Brain microvascular endothelial cell (primary cell): Measurements from ENCODE around the gene PPIL1.

Experiments
- DNase-seq: peaks from one replicate; pipeline ENCODE4 v3.0.0-alpha.2; 2020
- H3K27ac ChIP-seq: fragments of 250-450 bp; sonication (Bioruptor Pico); 2 replicates; pipeline ENCODE4 v1.5.1; 2020; ENCODE audit warnings: mild to moderate bottlenecking, moderate library complexity
- H3K27me3 ChIP-seq: fragments of 250-450 bp; sonication (Bioruptor Pico); replicated peaks from 2 replicates; pipeline ENCODE4 v1.5.1; 2020; ENCODE audit warnings: mild to moderate bottlenecking
- H3K36me3 ChIP-seq: fragments of 250-450 bp; sonication (Bioruptor Pico); replicated peaks from 2 replicates; pipeline ENCODE4 v1.5.1; 2020; ENCODE audit warnings: mild to moderate bottlenecking
- H3K4me3 ChIP-seq: 2 replicates; pipeline ENCODE4 v1.5.1; 2011; ENCODE audit warnings: low read depth, mild to moderate bottlenecking, control low read depth, low read length, moderate library complexity
- in situ Hi-C: cut with HindIII; loops from 2 replicates; pipeline ENCODE4 v1.10.0; 2017; ENCODE audit warnings: low sequenced_read_pairs, low pct_ligation_motif_present
- TF ChIP-seq, protein P1 (sequence below): IDR thresholded peaks from 2 replicates; pipeline ENCODE4 v1.5.1; 2011; ENCODE audit warnings: low read depth, mild to moderate bottlenecking, moderate library complexity, low read length, control low read depth, inconsistent platforms; ENCODE audit errors: missing control alignments

The PPIL1 gene

DNA sequence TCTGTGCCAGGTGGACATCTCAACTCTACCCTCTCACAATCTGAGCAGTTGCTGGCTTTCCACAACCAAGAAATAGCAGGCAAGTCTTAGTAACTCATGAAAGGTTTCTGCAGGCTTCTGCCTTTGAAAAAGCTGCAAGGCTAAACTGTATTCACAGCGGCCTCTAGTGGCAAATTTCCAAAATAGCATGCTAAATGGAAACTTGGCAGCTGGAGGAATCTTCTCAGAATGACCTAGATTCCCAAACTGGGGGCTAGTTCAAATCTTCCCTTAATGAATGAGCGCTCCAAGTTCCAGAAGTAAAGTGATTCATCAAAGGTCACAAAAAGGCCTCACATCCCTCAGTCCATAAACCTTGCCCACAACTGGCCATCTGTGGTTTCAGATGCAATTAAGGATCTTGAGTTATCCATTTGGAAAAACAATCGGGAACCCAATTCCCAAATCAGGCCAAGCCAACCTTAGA lies 23.4 kb downstream of the PPIL1 start:
- Histone ChIP-seq H3K27ac (no peak overlapping the region), H3K4me3 (no peak overlapping the region), H3K36me3 (peaks cover 2% of the 10 kb centered on the region), H3K27me3 (no peaks in the 10 kb centered on the region)
- TF ChIP-seq, protein P1, sequence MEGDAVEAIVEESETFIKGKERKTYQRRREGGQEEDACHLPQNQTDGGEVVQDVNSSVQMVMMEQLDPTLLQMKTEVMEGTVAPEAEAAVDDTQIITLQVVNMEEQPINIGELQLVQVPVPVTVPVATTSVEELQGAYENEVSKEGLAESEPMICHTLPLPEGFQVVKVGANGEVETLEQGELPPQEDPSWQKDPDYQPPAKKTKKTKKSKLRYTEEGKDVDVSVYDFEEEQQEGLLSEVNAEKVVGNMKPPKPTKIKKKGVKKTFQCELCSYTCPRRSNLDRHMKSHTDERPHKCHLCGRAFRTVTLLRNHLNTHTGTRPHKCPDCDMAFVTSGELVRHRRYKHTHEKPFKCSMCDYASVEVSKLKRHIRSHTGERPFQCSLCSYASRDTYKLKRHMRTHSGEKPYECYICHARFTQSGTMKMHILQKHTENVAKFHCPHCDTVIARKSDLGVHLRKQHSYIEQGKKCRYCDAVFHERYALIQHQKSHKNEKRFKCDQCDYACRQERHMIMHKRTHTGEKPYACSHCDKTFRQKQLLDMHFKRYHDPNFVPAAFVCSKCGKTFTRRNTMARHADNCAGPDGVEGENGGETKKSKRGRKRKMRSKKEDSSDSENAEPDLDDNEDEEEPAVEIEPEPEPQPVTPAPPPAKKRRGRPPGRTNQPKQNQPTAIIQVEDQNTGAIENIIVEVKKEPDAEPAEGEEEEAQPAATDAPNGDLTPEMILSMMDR = peak; percentile 84
- in situ Hi-C loops = no loop called here
- peak; percentile 71 for DNase-seq

DNA sequence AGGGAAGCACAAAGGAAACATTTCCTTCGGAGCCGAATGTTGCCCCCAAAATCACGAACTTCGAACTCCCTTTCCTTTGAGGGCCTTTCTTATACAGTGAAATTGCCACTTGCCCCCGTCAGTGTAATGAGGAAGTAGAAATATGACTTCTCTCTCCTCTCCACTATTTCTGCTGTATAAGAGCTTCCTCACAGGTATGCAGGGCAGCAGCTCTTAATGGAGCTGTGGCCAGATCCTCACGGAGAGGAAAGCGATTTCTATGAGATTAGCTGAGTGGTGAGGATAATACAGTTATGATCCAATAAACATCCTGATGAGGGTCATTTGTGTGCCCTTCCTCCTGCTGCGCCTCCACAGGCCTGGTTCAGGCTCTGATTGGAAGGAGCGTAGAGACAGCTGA lies 24.6 kb downstream of the PPIL1 start:
- TF ChIP-seq, protein P1 = no peak
- Histone ChIP-seq H3K4me3 (no peak overlapping the region), H3K27ac (no peak overlapping the region), H3K36me3 (no peaks in the 10 kb centered on the region), H3K27me3 (no peaks in the 10 kb centered on the region)
- no peak for DNase-seq
- in situ Hi-C loops = no loop called here

DNA sequence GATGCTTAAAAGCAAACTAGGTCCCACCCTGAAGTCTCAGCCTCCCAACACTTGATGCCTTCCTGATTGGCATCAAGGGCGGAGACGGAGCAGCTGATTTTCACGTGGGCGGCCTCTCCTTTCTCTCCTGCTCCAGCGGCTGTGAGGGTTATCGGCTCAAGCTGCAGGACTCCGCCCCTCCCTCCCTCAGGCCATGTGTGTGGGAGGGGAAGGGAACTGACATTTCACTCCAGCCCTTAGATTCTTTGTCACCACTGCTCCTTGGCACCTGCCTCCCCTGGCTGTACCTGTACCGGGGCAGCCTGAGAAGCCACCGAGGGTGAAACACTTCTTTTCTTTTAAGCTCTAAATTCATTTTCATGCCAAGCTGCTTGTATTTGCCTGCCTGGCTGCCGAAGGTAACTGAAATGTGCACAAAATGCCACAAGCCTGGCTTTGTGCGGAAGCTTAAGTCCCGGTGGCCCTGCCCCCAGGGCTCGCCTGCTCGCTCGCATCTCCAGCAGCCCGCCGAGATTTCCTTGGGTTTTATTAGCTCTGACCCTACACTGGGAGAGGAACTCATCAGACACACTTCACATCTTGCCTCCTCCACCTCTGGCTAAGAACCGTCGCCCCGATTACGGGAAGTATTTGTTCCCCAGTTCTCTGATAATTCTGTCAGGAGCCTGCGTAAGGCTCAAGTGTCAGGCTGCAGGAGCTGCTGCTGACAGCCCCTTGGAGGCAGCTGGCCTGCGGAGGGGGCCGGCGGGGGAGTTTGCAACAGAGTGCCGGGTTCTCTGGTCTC lies 25.8 kb downstream of the PPIL1 start:
- no peak overlapping the region for H3K27ac ChIP-seq
- DNase-seq = no peak

DNA sequence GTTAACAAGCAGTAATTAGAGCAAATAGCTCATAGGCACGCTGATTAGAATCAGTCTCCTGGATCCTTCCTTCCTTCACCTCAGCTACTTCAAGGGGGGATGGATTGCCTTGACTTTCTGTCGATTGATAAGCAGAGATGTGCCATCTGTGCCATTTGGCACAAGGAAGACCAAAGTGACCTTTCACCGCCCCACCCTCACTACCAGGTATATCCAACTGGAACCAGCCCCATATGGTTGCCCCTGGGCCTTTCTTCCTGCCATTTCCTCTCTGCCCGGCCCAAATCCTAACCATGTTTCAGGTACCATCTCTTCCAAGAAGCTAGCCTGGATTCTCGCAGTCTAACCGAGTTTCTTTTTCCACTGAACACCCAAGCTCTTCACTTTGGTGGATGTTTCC lies 26.6 kb downstream of the PPIL1 start:
- Histone ChIP-seq H3K4me3 (no peak overlapping the region), H3K36me3 (no peaks in the 10 kb centered on the region), H3K27ac (no peak overlapping the region), H3K27me3 (no peaks in the 10 kb centered on the region)
- TF ChIP-seq, protein P1 = no peak
- no peak for DNase-seq
- in situ Hi-C loops = no loop called here

More for the DNA sequence above, 25.8 kb downstream of the PPIL1 start:
- Histone ChIP-seq H3K36me3 (no peaks in the 10 kb centered on the region), H3K27me3 (no peaks in the 10 kb centered on the region), H3K4me3 (no peak overlapping the region)
- in situ Hi-C loops = no loop called here
- TF ChIP-seq, protein P1 = no peak

DNA sequence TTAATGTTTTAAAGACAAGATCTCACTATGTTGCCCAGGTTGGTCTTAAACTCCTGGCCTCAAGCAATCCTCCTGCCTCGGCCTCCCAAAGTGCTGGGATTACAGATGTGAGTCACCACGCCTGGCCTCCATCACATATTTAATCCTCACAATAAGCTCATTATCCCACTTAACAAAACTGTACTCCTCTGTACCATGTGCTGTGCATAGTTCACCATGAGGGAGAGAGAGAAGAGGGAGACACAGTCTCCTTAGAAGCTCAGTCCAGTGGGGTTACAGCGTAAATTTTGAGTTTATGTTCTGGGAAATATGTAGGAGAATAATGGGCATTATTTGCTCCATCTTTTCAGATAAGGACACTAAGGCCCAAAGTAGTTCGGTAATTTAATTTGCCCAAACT lies 27.5 kb downstream of the PPIL1 start:
- H3K36me3 ChIP-seq = no peaks in the 10 kb centered on the region
- no peaks in the 10 kb centered on the region for H3K27me3 ChIP-seq
- no peak overlapping the region for H3K4me3 ChIP-seq
- DNase-seq = no peak
- in situ Hi-C loops = no loop called here
- no peak overlapping the region for H3K27ac ChIP-seq
- TF ChIP-seq, protein P1 = no peak

DNA sequence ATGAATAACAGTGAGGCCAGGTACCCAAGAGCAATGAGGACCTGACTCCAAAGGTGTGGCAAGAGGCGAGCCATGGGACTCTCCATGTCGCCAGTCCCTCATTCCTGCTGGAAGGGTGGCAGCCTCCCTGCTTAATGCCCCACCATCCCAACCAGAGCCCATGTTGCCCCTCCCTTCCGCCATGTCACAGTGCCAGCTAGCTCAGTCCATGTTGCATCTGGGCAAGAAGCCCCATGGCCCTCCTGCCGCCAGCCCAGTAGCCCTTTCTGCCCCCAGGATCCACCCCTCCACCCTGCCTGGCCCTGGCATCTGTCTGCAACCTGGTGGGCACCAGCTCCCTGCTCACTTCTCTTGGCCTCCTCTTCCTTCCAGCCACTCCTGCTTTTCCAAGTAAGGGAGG lies 29.4 kb downstream of the PPIL1 start:
- TF ChIP-seq, protein P1 = no peak
- Histone ChIP-seq H3K27ac (no peak overlapping the region), H3K36me3 (no peaks in the 10 kb centered on the region), H3K27me3 (no peaks in the 10 kb centered on the region), H3K4me3 (no peak overlapping the region)
- in situ Hi-C loops = no loop called here
- no peak for DNase-seq
